Right lobe of liver (tissue), 4 donors: ENCODE data around the gene NR2E3.

ENCODE experiments used
- POLR2A ChIP-seq: fragments of 450-650 bp; IDR thresholded peaks from one replicate; pipeline ENCODE4 v1.6.1; 2017; ENCODE audit warnings: antibody characterized with exemption, mild to moderate bottlenecking
- TF ChIP-seq, protein P1 (sequence below), 4 donors: fragments of 200-600 bp in 3 of 4; fragments of 450-650 bp in 1 of 4; IDR thresholded peaks; one replicate each; pipeline versions ENCODE4 v1.5.1 to v1.8.0; 2016 to 2022; ENCODE audit warnings: antibody characterized with exemption in 4 of 4, mild to moderate bottlenecking in 2 of 4
- donor health status: DM: no; HTN: no; CAD: no.
- donor health status: DM: no; HTN: no; CAD: no.
- donor health status: DM: no; HTN: yes; CAD: no.

- TF ChIP-seq, protein P1, sequence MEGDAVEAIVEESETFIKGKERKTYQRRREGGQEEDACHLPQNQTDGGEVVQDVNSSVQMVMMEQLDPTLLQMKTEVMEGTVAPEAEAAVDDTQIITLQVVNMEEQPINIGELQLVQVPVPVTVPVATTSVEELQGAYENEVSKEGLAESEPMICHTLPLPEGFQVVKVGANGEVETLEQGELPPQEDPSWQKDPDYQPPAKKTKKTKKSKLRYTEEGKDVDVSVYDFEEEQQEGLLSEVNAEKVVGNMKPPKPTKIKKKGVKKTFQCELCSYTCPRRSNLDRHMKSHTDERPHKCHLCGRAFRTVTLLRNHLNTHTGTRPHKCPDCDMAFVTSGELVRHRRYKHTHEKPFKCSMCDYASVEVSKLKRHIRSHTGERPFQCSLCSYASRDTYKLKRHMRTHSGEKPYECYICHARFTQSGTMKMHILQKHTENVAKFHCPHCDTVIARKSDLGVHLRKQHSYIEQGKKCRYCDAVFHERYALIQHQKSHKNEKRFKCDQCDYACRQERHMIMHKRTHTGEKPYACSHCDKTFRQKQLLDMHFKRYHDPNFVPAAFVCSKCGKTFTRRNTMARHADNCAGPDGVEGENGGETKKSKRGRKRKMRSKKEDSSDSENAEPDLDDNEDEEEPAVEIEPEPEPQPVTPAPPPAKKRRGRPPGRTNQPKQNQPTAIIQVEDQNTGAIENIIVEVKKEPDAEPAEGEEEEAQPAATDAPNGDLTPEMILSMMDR (IDR thresholded peaks at IDR 0.05): no peak
- no peak for TF ChIP-seq POLR2A
These were observed 48.7 kb upstream of the NR2E3 start for GRCh38 chr15:71761649-71762048.
